ENCODE measurements around the gene PRSS48. TPM values are rescaled to one million over a fixed set of nuclear protein-coding genes. Genes with fewer than 3 reads are reported as not detected.

Gene PRSS48
- not detected in 2 replicates for total RNA-seq

DNA sequence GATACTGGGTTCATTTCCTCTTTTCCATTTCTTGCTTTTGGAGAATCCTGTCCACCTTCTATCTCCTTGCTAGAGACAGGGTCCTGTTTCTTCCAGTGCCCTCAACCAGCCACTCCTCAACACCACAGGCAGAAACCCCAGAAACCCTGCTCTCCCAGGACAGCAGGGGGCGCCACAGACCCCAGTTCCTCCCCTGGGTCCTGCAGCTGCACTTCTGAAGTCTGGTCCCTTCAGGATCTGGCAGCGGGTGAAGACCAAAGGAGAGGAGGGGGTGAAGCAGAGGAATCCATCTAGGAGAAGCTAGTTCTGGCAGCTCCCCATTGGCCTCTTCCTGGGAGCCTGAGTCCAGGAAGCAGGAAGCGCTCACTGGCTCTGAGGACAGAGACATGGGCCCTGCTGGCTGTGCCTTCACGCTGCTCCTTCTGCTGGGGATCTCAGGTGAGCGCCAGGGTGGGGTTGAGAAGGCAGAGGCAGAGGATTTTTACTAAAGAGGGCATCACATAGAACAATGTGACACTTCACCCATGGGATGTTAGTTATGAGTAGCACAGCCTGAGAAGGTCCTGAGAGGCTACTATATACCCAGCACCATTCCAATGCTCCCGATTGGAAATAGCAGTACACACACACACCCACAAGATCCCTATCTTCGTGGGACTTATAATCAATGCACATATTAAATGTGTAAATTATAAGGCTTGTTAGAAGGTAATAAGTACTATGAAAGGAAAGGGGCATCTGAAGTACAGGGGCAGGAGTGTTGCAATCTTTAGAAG lies at the start of gene PRSS48:
PRSS48 (plus strand) TSS at position 375 of the 776 bp plus-strand sequence; CDS start at position 387, 12 bp downstream.

GRCh38 chr4:151325111-151325948 lies 48.4 kb downstream of the PRSS48 start, which contains the start of gene SH3D19:
Gene SH3D19 (minus strand): TSS chr4:151325605. CDS start chr4:151325352, 253 bp downstream.

Other genes with a start within 250 kb of the PRSS48 start
- 2,488 and 2,910 TPM in 2 replicates for gene RPS3A, start 177.5 kb upstream of the PRSS48 start, total RNA-seq
- gene SH3D19, start 48.4 kb downstream of the PRSS48 start, total RNA-seq, result 42.6 and 46.3 TPM in 2 replicates
- gene FHIP1A, start 132.0 kb downstream of the PRSS48 start, total RNA-seq, result 0.65 and 1.1 TPM in 2 replicates

All from dermis lymphatic vessel endothelial cell (primary cell).